ENCODE data around the gene TLE4. TPM values are rescaled to one million over a fixed set of nuclear protein-coding genes. Genes with fewer than 3 reads are reported as not detected.

The TLE4 gene
- total RNA-seq, 1 donor = 79.0 TPM

- no peak for TF ChIP-seq CTCF (IDR thresholded peaks at IDR 0.05; ENCODE audit: insufficient read depth, low read depth, low read length)
- DNase-seq (ENCODE audit: low read depth) = peak; percentile 64
- no peak overlapping the region for H3K4me3 ChIP-seq (ENCODE audit: low read depth, low read length)
Observed at GRCh38 chr9:79662537-79662956, 90.8 kb downstream of the TLE4 start.

GRCh38 chr9:79663300-79663699, 91.5 kb downstream of the TLE4 start:
- DNase-seq (ENCODE audit: low read depth) = no peak
- no peak for TF ChIP-seq CTCF (IDR thresholded peaks at IDR 0.05; ENCODE audit: insufficient read depth, low read depth, low read length)
- no peak overlapping the region for H3K4me3 ChIP-seq (ENCODE audit: low read depth, low read length)

GRCh38 chr9:79663878-79664277, 92.1 kb downstream of the TLE4 start:
- no peak for DNase-seq (ENCODE audit: low read depth)
- no peak for TF ChIP-seq CTCF (IDR thresholded peaks at IDR 0.05; ENCODE audit: insufficient read depth, low read depth, low read length)
- H3K4me3 ChIP-seq (ENCODE audit: low read depth, low read length) = no peak overlapping the region

GRCh38 chr9:79664375-79664831, 92.6 kb downstream of the TLE4 start:
- H3K4me3 ChIP-seq (ENCODE audit: low read depth, low read length) = no peak overlapping the region
- DNase-seq (ENCODE audit: low read depth) = no peak
- no peak for TF ChIP-seq CTCF (IDR thresholded peaks at IDR 0.05; ENCODE audit: insufficient read depth, low read depth, low read length)

GRCh38 chr9:79665369-79665768, 93.6 kb downstream of the TLE4 start:
- H3K4me3 ChIP-seq (ENCODE audit: low read depth, low read length) = no peak overlapping the region
- TF ChIP-seq CTCF (IDR thresholded peaks at IDR 0.05; ENCODE audit: insufficient read depth, low read depth, low read length) = no peak
- DNase-seq (ENCODE audit: low read depth) = no peak

GRCh38 chr9:79665931-79666330, 94.2 kb downstream of the TLE4 start:
- no peak for TF ChIP-seq CTCF (IDR thresholded peaks at IDR 0.05; ENCODE audit: insufficient read depth, low read depth, low read length)
- H3K4me3 ChIP-seq (ENCODE audit: low read depth, low read length) = no peak overlapping the region
- no peak for DNase-seq (ENCODE audit: low read depth)

- TF ChIP-seq CTCF (IDR thresholded peaks at IDR 0.05; ENCODE audit: insufficient read depth, low read depth, low read length) = no peak
- no peak overlapping the region for H3K4me3 ChIP-seq (ENCODE audit: low read depth, low read length)
- DNase-seq (ENCODE audit: low read depth) = no peak
Observed at GRCh38 chr9:79667120-79667519, 95.4 kb downstream of the TLE4 start.

All from fibroblast of villous mesenchyme (primary cell).